HepG2 (cell line): Measurements from ENCODE around the gene TMEM132D. TPM values are rescaled to one million over a fixed set of nuclear protein-coding genes. Genes with fewer than 3 reads are reported as not detected.

Experiments used
- ATAC-seq: fragments of 200-7000 bp; cut with Tn5 transposase; 3 replicates; pipeline ENCODE4 v1.9.1; 2020; ENCODE audit warnings: mild to moderate bottlenecking, moderate library complexity
- BruUV-seq: library from RNA; stranded (reverse); fragments of 400-500 nt; replicated peaks from 2 replicates; lab custom pipeline; 2021; lab: Mats Ljungman, UMichigan
- CTCF ChIA-PET: fragments of 300-600 bp; formaldehyde crosslinking; extraction: SDS; loops from one replicate; lab custom pipeline; 2021; ENCODE audit warnings: low total read pairs, inconsistent platforms, low intra/inter-chr PET ratio; lab: Yijun Ruan, JAX
- POLR2A ChIA-PET: fragments of 350-600 bp; sonication (Branson Sonifier 250); formaldehyde crosslinking; loops from one replicate; lab custom pipeline; 2020; ENCODE audit warnings: antibody characterized with exemption, inconsistent platforms; lab: Yijun Ruan, JAX
- DNase-seq: peaks from one replicate; pipeline ENCODE4 v3.0.0-alpha.2; 2015; ENCODE audit warnings: low spot score
- FAIRE-seq: peaks from 3 replicates; lab custom pipeline; 2011; peaks lifted over from hg19 to GRCh38; lab: Jason Lieb, UNC
- H2AFZ ChIP-seq: one replicate; pipeline ENCODE4 v1.6.1; 2011; ENCODE audit warnings: low read length, inconsistent platforms
- H3K27ac ChIP-seq: fragments of 300-600 bp; 3 replicates; pipeline ENCODE4 v1.8.0; 2011; ENCODE audit warnings: mixed run types, mild to moderate bottlenecking, mixed read lengths, low read length, inconsistent platforms; ENCODE audit not compliant: insufficient read depth; ENCODE audit errors: extremely low read length
- H3K27me3 ChIP-seq, 2 experiments: fragments of 200-600 bp in 1 of 2; 2 replicates in 1 of 2; 3 replicates in 1 of 2; pipeline versions ENCODE4 v1.6.0 to v1.8.0; 2011; ENCODE audit warnings: low read length in 2 of 2, mild to moderate bottlenecking in 2 of 2, moderate library complexity in 2 of 2, inconsistent platforms in 1 of 2; ENCODE audit not compliant: insufficient read depth in 2 of 2, control insufficient read depth in 1 of 2
- H3K36me3 ChIP-seq, 2 experiments: fragments of 200-600 bp in 1 of 2; replicated peaks in 1 of 2; 2 replicates in 1 of 2; 3 replicates in 1 of 2; pipeline versions ENCODE4 v1.5.1 to v1.8.0; 2011; ENCODE audit warnings: low read length in 2 of 2, inconsistent platforms in 1 of 2; ENCODE audit not compliant: insufficient read depth in 2 of 2, control insufficient read depth in 1 of 2
- H3K4me1 ChIP-seq: 2 replicates; pipeline ENCODE4 v1.5.1; 2012; ENCODE audit warnings: low read length, inconsistent platforms; ENCODE audit not compliant: insufficient read depth
- H3K4me2 ChIP-seq: 2 replicates; pipeline ENCODE4 v1.6.0; 2011; ENCODE audit warnings: low read depth, low read length, inconsistent platforms
- H3K4me3 ChIP-seq, 3 experiments: fragments of 200-600 bp in 1 of 3; sonication (generic), shearing (Covaris generic) in 1 of 3; replicated peaks in 1 of 3; 2 replicates each; pipeline ENCODE4 v1.5.1; 2011 to 2016; ENCODE audit warnings: low read length in 3 of 3, inconsistent platforms in 2 of 3, low read depth in 2 of 3, mild to moderate bottlenecking in 2 of 3, control low read depth in 1 of 3, mixed read lengths in 1 of 3; ENCODE audit not compliant: insufficient read depth in 1 of 3
- H3K79me2 ChIP-seq: one replicate; pipeline ENCODE4 v1.6.1; 2011; ENCODE audit warnings: low read length, inconsistent platforms; ENCODE audit not compliant: insufficient read depth
- H3K9ac ChIP-seq: 2 replicates; pipeline ENCODE4 v1.6.0; 2011; ENCODE audit warnings: mild to moderate bottlenecking, low read depth, low read length, inconsistent platforms; ENCODE audit not compliant: insufficient read depth
- H3K9me3 ChIP-seq: 2 replicates; pipeline ENCODE4 v1.5.1; 2012; ENCODE audit warnings: mild to moderate bottlenecking, low read length
- H4K20me1 ChIP-seq: 2 replicates; pipeline ENCODE4 v1.6.0; 2011; ENCODE audit warnings: inconsistent platforms, mild to moderate bottlenecking, low read length, moderate library complexity; ENCODE audit not compliant: insufficient read depth
- BHLHE40 ChIP-seq: IDR thresholded peaks from 2 replicates; pipeline ENCODE4 v1.6.1; 2011; ENCODE audit warnings: low read length, improper control_type of control experiment
- GATAD2A ChIP-seq: IDR thresholded peaks from 2 replicates; pipeline ENCODE4 v1.6.1; 2016
- MAZ ChIP-seq, 2 experiments: sonication (generic) in 1 of 2; formaldehyde crosslinking in 1 of 2; IDR thresholded peaks; 2 replicates each; pipeline versions ENCODE4 v1.5.0 to v1.6.1; 2012 to 2020; ENCODE audit warnings: low read depth in 2 of 2, mild to moderate bottlenecking in 2 of 2, borderline replicate concordance in 1 of 2, improper control_type of control experiment in 1 of 2, low read length in 1 of 2, missing genetic modification reagents in 1 of 2, moderate library complexity in 1 of 2
- MIER2 ChIP-seq: IDR thresholded peaks from 2 replicates; pipeline ENCODE4 v1.6.1; 2016; ENCODE audit warnings: missing biosample characterization, missing genetic modification reagents
- ZBTB25 ChIP-seq: IDR thresholded peaks from 2 replicates; pipeline ENCODE4 v1.6.1; 2018; ENCODE audit warnings: missing genetic modification reagents
- ZBTB39 ChIP-seq: sonication (generic); formaldehyde crosslinking; IDR thresholded peaks from 2 replicates; pipeline ENCODE4 v1.5.0; 2020; ENCODE audit warnings: missing genetic modification reagents
- ZFP1 ChIP-seq: IDR thresholded peaks from 2 replicates; pipeline ENCODE4 v1.6.1; 2016
- ZNF276 ChIP-seq: sonication (generic); formaldehyde crosslinking; IDR thresholded peaks from 2 replicates; pipeline ENCODE4 v1.4.0; 2020; ENCODE audit warnings: mild to moderate bottlenecking, low read depth, missing genetic modification reagents
- ZNF280B ChIP-seq: sonication (generic); formaldehyde crosslinking; IDR thresholded peaks from 2 replicates; pipeline ENCODE4 v1.5.0; 2020; ENCODE audit warnings: missing genetic modification reagents, mild to moderate bottlenecking, borderline replicate concordance
- ZNF326 ChIP-seq: sonication (generic); formaldehyde crosslinking; IDR thresholded peaks from 2 replicates; pipeline ENCODE4 v1.4.0; 2020; ENCODE audit warnings: missing genetic modification reagents, borderline replicate concordance
- ZNF615 ChIP-seq: sonication (generic); formaldehyde crosslinking; IDR thresholded peaks from 2 replicates; pipeline ENCODE4 v1.5.0; 2020; ENCODE audit warnings: mild to moderate bottlenecking, missing genetic modification reagents, borderline replicate concordance
- ZNF709 ChIP-seq: sonication (generic); formaldehyde crosslinking; IDR thresholded peaks from 2 replicates; pipeline ENCODE4 v1.5.0; 2020; ENCODE audit warnings: mild to moderate bottlenecking, missing genetic modification reagents
- ZNF710 ChIP-seq: sonication (generic); formaldehyde crosslinking; IDR thresholded peaks from 2 replicates; pipeline ENCODE4 v1.5.0; 2020; ENCODE audit warnings: mild to moderate bottlenecking, missing genetic modification reagents, borderline replicate concordance
- ZNF816 ChIP-seq: sonication (generic); formaldehyde crosslinking; IDR thresholded peaks from 2 replicates; pipeline ENCODE4 v1.8.0; 2022; ENCODE audit warnings: missing genetic modification reagents, mild to moderate bottlenecking, borderline replicate concordance
- ZNF883 ChIP-seq: sonication (generic); formaldehyde crosslinking; IDR thresholded peaks from 2 replicates; pipeline ENCODE4 v1.5.1; 2020; ENCODE audit warnings: mild to moderate bottlenecking, missing genetic modification reagents; ENCODE audit errors: not compliant biosample characterization
- ZSCAN21 ChIP-seq: sonication (generic); formaldehyde crosslinking; IDR thresholded peaks from 2 replicates; pipeline ENCODE4 v1.8.0; 2022; ENCODE audit warnings: mild to moderate bottlenecking, missing genetic modification reagents, moderate library complexity, borderline replicate concordance
- WGBS: methylation state at CpG from one replicate; pipeline ENCODE4 v1.1.6; 2017; ENCODE audit warnings: low lambda C conversion rate; 5-methylcytosine and 5-hydroxymethylcytosine counted together
- in situ Hi-C: cut with HindIII; loops from 2 replicates; pipeline ENCODE4 v1.10.0; 2017; ENCODE audit warnings: low pct_unique_long_range_greater_than_20kb; ENCODE audit not compliant: extremely low pct_ligation_motif_present
- intact Hi-C: fragments of 100-400 bp; cut with micrococcal nuclease; formaldehyde crosslinking; loops from one replicate; pipeline ENCODE4 v1.10.0; 2022; ENCODE audit not compliant: unreplicated experiment
- polyA plus RNA-seq, 8 experiments: library from polyadenylated mRNA; depleted of rRNA in 3 of 8; stranded (reverse) in 7 of 8; unstranded in 1 of 8; fragments of >200 nt; fragmentation: Illumina TruSeq in 4 of 8; extraction: Trizol in 4 of 8; gene quantifications; 2 replicates each; pipeline versions ENCODE4 v1.2.1 to v1.2.3, GENCODE V29; 2011 to 2016; ENCODE audit warnings: low read depth in 4 of 8, missing spikeins in 1 of 8, mixed read lengths in 1 of 8; ENCODE audit not compliant: insufficient read depth in 1 of 8
- total RNA-seq, 5 experiments: library from RNA; depleted of rRNA; stranded (reverse); fragments of >200 nt; fragmentation: Illumina TruSeq; extraction: Trizol; gene quantifications; 2 replicates each; pipeline ENCODE4 v1.2.3, GENCODE V29; 2016; ENCODE audit warnings: low read depth in 1 of 5

The TMEM132D gene
- total and polyA plus RNA-seq, 2 of the 13 experiments (the other 11 are each of a cell fraction or from before 2014, with no cell fraction given): not detected

- H3K36me3 ChIP-seq: no peaks in the 10 kb centered on the region
- no peak overlapping the region for H3K9ac ChIP-seq
- DNase-seq: no peak
- intact Hi-C loops: no loop called here
- no peak for FAIRE-seq
- H3K4me3 ChIP-seq: no peak overlapping the region
- ChIA-PET CTCF (no interaction called here), POLR2A (no interaction called here)
- no TSS peak for BruUV-seq
- ATAC-seq: no peak
- no peaks in the 10 kb centered on the region for H3K79me2 ChIP-seq
- no peak overlapping the region for H2AFZ ChIP-seq
- H3K9me3 ChIP-seq: no peaks in the 10 kb centered on the region
- H3K4me2 ChIP-seq: no peak overlapping the region
- 21% methylated on average over 5 of the region's 5 CpGs for WGBS
- H3K27me3 ChIP-seq: 0 out of 5 replicates have a peak, but pooled peaks cover 0 to 5% of the 10 kb centered on the region in 2 experiments
- H3K27ac ChIP-seq: no peak overlapping the region
- H3K4me1 ChIP-seq: no peaks in the 10 kb centered on the region
- H4K20me1 ChIP-seq: no peaks in the 10 kb centered on the region
- in situ Hi-C loops: no loop called here
- no peak for TF ChIP-seq ZBTB39 (CRISPR knock-in tag)
- no peak for TF ChIP-seq ZNF816 (CRISPR knock-in tag)
- TF ChIP-seq ZNF326 (CRISPR knock-in tag): no peak
- TF ChIP-seq MIER2 (CRISPR knock-in tag): no peak
- TF ChIP-seq ZNF615 (CRISPR knock-in tag): no peak
- no peak for TF ChIP-seq ZFP1 (CRISPR knock-in tag)
- TF ChIP-seq MAZ (IDR thresholded peaks at IDR 0.05; ENCODE audit: borderline replicate concordance, low read depth, low read length): no peak
- TF ChIP-seq MAZ (CRISPR knock-in tag; IDR thresholded peaks at IDR 0.05; ENCODE audit: low read depth): no peak
- TF ChIP-seq ZNF276 (CRISPR knock-in tag): no peak
- no peak for TF ChIP-seq ZNF280B (CRISPR knock-in tag)
- no peak for TF ChIP-seq ZNF709 (CRISPR knock-in tag)
- TF ChIP-seq ZSCAN21 (CRISPR knock-in tag): no peak
- TF ChIP-seq BHLHE40: no peak
- no peak for TF ChIP-seq GATAD2A (CRISPR knock-in tag)
- TF ChIP-seq ZBTB25 (CRISPR knock-in tag): no peak
- no peak for TF ChIP-seq ZNF710
- no peak for TF ChIP-seq ZNF883 (CRISPR knock-in tag)
Observed at GRCh38 chr12:129937426-129937825, 33.6 kb upstream of the TMEM132D start.
